Choroid plexus epithelial cell (primary cell): ENCODE measurements around the gene PRDM12.

Experiments used
- DNase-seq: peaks from one replicate; pipeline ENCODE4 v3.0.0-alpha.2; 2010; ENCODE audit warnings: low read depth
- H3K4me3 ChIP-seq: 2 replicates; pipeline ENCODE4 v1.5.1; 2011; ENCODE audit warnings: low read depth, mild to moderate bottlenecking, control low read depth, low read length, moderate library complexity
- CTCF ChIP-seq: conservative IDR thresholded peaks from 2 replicates; pipeline ENCODE4 v1.5.1; 2011; ENCODE audit warnings: low read depth, mild to moderate bottlenecking, control low read depth, inconsistent platforms, low read length, moderate library complexity

PRDM12 gene

GRCh38 chr9:130689937-130690700 lies 25.7 kb downstream of the PRDM12 start:
- no peak for TF ChIP-seq CTCF
- peak; percentile 98 for DNase-seq
- H3K4me3 ChIP-seq, result peak overlapping the region; percentile 49

- no peak overlapping the region for H3K4me3 ChIP-seq
- peak; percentile 37 for TF ChIP-seq CTCF
- peak; percentile 35 for DNase-seq
These were observed 27.9 kb downstream of the PRDM12 start for GRCh38 chr9:130692321-130692720.

GRCh38 chr9:130693101-130693425 lies 28.7 kb downstream of the PRDM12 start:
- DNase-seq, result no peak
- peak overlapping the region; percentile 45 for H3K4me3 ChIP-seq
- TF ChIP-seq CTCF, result no peak

- no peak for TF ChIP-seq CTCF
- peak within 1 kb of the TSS; percentile 73 for H3K4me3 ChIP-seq
- peak; percentile 99 for DNase-seq
These were observed 29.2 kb downstream of the PRDM12 start, which contains the start of gene EXOSC2 for GRCh38 chr9:130693426-130694191. EXOSC2 (plus strand) TSS chr9:130693780; CDS start chr9:130693792, 12 bp downstream.

GRCh38 chr9:130694205-130694604 lies 29.8 kb downstream of the PRDM12 start:
- no peak for TF ChIP-seq CTCF
- peak overlapping the region; percentile 73 for H3K4me3 ChIP-seq
- no peak for DNase-seq

- no peak for DNase-seq
- no peak overlapping the region for H3K4me3 ChIP-seq
- no peak for TF ChIP-seq CTCF
These were observed 31.8 kb downstream of the PRDM12 start for GRCh38 chr9:130696139-130696650.
